ENCODE measurements around the gene ACAP2.

DNA sequence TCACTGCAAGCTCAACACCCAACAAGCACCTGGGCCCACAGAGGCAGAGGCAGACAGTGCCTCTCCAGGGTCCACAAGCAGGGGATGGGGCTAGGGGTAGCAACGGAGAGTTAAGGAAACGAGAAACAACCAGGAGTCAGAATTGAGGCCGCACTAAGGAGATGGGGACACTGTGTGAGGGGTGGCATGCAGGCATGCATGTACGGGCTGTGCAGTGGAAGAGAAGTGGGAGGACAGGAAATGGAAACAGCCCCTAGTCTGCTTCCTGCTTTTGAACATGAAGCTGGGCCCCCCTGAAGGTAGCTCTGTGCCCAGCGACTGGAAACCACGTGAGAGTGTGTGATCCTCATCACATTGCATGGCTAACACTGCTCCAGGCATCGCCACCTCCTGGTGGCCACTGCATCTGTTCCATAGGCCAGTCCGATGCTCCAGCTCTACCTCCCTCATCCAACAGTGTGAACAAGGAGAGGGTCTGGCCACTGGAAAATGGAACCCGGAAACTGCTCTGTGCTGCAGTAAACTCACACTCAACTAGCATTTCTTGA is 215.8 kb downstream of the ACAP2 start:
- no peak for TF ChIP-seq POLR2A (IDR thresholded peaks at IDR 0.05)
- no peak for TF ChIP-seq POLR2AphosphoS5 (IDR thresholded peaks at IDR 0.05)
- TF ChIP-seq, protein P1, sequence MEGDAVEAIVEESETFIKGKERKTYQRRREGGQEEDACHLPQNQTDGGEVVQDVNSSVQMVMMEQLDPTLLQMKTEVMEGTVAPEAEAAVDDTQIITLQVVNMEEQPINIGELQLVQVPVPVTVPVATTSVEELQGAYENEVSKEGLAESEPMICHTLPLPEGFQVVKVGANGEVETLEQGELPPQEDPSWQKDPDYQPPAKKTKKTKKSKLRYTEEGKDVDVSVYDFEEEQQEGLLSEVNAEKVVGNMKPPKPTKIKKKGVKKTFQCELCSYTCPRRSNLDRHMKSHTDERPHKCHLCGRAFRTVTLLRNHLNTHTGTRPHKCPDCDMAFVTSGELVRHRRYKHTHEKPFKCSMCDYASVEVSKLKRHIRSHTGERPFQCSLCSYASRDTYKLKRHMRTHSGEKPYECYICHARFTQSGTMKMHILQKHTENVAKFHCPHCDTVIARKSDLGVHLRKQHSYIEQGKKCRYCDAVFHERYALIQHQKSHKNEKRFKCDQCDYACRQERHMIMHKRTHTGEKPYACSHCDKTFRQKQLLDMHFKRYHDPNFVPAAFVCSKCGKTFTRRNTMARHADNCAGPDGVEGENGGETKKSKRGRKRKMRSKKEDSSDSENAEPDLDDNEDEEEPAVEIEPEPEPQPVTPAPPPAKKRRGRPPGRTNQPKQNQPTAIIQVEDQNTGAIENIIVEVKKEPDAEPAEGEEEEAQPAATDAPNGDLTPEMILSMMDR (IDR thresholded peaks at IDR 0.05): peak in 1 of 4 experiments; percentile 29
- no peak for TF ChIP-seq EP300 (IDR thresholded peaks at IDR 0.05)

Data from gastroesophageal sphincter (tissue), 3 donors.